GM18498 (cell line): Measurements from ENCODE around the gene FCN2.
A peak's percentile ranks its signal among the peaks of the same experiment; 100 is the strongest.
"Not testable (repeated sequence)": the region's sequence is repeated elsewhere in the genome, so short reads cannot be mapped to it uniquely, and the experiment has no call there.

ENCODE experiments used
- ATAC-seq: cut with Tn5 transposase; IDR thresholded peaks from one replicate; pipeline ENCODE4 v1.9.1; 2021; ENCODE audit warnings: mild to moderate bottlenecking, moderate library complexity; ENCODE audit not compliant: unreplicated experiment

The FCN2 gene

DNA sequence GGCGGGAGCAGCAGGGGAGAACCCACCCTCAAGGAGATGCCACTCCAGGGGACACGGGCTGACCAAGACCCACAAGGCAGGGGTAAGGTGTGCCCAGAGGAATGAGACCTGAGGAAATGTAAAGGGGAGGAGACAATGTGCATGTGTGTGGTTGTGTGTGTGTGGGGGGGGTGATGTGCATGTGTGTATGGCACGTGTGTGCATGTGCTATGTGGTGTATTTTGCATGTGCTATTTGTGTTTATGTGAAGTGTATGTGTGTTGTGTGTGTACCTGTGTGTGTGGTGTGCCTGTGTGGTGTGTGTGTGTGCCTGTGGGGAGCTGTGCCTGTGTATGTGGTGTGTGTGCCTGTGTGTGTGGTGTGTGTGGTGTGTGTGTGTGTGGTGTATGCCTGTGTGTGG lies 33.5 kb upstream of the FCN2 start:
- ATAC-seq = no peak

- no peak for ATAC-seq
These were observed 32.7 kb upstream of the FCN2 start for GRCh38 chr9:134847752-134848432.

DNA sequence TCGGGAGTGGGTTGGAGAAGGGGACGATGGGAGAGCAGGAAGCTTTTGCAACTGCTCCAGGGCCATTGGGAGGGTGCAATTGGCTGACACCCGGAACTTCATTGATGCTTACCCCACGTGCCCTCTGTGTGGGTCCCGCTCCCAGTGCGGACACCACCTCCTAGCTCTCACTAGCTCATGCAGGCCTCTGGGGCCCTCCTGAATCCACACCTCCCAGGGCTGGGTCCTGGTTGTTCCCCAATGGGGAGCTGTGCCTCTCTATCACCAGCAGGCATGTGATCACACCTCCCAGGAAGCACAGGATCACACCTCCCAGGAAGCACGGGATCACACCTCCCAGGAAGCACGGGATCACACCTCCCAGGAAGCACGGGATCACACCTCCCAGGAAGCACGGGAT lies 32.1 kb upstream of the FCN2 start:
- no peak for ATAC-seq

GRCh38 chr9:134850611-134851010 lies 30.0 kb upstream of the FCN2 start:
- no peak for ATAC-seq

GRCh38 chr9:134851020-134851419 lies 29.6 kb upstream of the FCN2 start:
- ATAC-seq = no peak

DNA sequence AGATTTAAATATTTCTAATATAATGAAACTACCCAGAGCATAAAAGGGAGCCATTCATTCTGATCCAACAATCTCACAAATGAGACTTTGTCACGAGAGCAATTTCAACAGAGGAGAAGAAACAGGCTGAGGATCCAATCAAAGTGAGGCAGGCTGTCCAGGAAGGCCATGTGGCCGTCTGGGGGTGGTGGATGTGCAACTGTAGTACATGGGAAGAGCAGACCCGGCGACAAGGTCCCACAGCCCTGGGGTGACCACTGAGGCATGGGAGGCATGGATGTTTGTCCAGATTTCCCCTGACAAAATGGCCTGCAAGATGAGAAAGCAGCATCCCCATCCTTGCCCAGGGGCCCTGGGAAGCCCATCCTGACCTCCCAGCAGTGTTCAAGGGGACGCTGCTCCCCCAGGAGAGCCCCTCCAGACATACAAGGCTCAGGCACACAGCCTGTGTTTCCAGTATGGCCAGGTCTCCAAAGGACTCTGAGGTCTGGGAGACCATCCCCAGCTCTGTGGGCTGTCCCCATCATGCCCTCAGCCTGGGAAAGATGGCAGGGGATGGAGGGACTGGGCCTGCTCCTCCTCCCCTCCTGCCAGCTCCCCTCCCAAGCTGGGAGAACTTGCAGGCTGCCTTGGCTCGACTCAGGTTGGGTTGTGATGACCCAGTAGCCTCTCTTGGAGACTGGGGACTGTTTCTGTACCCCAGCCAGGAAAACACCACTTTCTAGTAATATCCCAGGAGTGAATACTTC lies 27.5 kb upstream of the FCN2 start:
- no peak for ATAC-seq

- no peak for ATAC-seq
These were observed 26.7 kb upstream of the FCN2 start for GRCh38 chr9:134853893-134854292.

DNA sequence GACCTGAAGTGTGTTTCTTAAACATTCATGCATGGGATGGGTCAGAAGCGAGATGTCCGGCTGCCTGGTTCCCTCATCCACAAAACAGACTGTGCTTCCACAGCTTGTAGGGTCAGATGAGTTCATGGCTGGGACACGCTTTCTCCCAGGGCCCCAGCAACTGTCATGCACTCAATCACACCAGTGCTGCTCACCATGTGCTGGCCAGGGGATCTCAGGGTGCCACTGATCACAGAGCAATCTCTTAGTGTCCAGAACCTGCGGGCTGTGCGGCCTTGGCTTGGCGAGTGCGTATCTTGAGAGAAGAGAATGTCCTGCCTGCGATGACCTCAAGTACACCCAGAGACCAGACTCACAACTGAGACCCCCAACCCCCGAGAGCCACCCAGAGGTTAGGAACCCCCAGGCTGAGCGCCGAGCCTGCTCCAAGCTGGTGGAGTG lies 26.0 kb upstream of the FCN2 start:
- no peak for ATAC-seq

GRCh38 chr9:134855231-134855899 lies 25.2 kb upstream of the FCN2 start:
- ATAC-seq = no peak

GRCh38 chr9:134855900-134856377 lies 24.7 kb upstream of the FCN2 start:
- no peak for ATAC-seq

DNA sequence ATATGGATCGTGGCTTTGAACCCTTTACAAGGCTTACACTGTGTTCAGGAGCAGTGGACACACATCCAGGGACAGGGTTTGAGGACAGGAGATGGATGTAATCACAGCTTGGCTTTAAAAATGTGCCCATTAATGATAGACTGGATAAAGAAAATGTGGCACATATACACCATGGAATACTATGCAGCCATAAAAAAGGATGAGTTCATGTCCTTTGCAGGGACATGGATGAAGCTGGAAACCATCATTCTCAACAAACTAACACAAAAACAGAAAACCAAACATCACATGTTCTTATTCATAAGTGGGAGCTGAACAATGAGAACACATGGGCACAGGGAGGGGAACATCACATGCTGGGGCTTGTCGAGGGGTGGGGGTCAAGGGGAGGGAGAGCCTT lies 23.2 kb upstream of the FCN2 start:
- not testable (repeated sequence) for ATAC-seq

DNA sequence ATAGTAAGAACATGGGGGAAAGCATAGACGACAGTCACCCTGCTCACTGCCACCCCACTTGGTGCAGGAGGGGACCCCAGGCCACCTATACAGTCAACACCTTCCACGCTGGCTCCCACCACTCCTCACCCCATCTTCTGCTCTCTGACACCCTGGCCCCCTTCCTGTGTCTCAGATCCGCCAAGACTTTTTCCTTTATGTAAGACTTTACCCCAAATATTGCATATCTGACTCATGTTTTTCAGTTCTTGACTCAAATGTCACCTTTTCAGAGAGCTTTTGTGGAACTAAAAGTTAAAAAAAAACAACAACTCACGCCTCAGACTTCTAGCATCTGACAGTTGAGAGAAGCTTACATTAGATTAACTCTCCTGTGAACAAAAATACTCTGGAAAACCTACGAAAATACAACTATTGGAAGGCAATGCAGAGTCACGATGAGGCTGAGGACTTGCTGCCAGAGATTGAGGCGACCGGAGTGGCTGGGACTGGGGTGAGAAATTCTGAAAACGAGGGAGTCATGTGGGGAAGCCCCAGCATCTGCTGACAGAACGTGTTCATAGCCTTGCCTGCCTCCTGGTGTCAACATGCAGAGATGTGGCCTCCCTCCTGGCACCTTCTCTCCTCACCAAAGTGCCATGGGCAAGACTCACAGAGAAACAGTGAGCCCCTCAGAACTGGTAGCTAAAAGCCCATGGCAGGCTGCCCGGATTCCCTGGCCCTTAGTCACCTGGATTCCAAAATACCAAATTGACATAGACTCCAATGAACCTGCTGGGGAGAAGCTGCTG lies 22.4 kb upstream of the FCN2 start:
- peak; percentile 83 for ATAC-seq

DNA sequence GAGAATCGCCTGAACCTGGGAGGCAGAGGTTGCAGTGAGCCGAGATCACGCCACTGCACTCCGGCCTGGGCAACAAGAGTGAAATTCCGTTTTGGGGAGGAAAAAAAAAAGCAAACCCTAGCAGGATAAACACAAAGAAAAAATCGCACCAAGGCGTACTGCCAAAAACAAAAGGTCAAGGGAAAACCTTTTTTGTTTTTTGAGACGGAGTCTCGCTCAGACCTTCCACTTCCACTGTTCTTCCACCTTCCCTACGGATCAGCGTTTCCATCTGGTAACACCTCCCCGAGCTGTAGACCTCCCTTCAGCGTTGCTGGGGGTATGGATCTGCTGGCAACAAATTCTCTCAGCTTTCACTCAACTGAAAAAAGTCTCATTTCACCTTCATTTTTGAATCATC lies 20.1 kb upstream of the FCN2 start:
- ATAC-seq = no peak

- ATAC-seq = no peak
These were observed 18.8 kb upstream of the FCN2 start for GRCh38 chr9:134861595-134862334.

- ATAC-seq = no peak
These were observed 17.2 kb upstream of the FCN2 start for GRCh38 chr9:134863306-134863902.

DNA sequence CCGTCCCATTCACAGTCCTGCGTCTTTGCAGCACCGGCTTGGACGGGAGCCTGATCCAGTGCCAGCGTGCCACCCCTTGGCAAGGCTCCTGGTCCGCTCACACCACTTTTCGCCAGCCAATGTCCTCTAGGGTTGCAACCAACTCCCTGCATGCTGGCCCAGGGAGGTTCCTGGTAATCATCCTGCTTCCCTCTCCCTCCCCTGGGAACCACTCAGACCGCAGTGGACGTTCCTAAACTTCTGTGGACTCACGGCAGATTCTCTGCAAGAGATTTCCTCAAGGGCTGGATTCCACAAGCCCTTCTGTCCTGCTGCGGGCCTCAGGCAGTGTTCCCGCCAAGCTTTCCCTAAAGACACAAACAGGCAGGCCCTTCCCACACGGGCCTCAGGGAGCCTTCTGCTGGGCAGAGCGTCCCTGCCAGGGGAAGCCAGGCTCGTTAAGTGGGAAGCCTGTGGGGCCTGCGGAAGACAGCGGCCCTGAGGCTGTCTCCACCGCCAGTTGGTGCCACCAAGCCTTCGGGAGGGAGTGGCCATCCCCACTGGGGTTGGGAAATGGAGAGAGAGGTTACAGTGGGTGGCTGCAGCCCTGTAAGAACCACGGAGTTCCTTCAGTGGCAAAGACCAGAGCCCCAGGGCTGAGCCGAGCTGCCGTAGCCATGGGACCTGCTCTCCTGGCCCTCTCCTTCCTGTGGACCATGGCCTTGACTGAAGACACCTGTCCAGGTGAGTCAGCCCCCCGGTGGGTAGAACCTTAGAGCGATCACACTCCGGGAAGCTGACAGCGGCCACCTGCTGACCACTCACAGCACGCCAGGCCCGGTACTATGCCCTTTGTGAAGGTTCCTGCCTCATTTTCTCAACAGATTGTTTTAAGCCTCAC lies 16.4 kb upstream of the FCN2 start:
- ATAC-seq = no peak

DNA sequence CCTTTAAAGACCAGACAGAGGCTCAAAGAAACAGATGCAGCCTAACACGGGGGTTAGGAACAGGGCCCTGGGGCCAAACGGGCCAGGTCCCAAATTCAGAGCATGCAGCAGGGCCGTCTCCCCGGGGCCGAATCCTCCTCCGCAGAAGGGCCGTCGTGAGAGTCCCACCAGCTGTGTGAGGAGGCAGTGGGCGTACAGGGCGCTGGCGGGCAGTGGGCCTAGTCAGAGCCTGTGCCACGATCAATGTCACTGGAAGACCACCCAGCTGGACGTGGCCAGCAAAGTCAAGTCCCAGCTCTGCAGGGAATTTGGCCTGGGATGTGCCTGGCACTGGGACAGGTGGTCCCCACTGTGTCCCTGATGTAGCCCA lies 15.8 kb upstream of the FCN2 start:
- no peak for ATAC-seq

DNA sequence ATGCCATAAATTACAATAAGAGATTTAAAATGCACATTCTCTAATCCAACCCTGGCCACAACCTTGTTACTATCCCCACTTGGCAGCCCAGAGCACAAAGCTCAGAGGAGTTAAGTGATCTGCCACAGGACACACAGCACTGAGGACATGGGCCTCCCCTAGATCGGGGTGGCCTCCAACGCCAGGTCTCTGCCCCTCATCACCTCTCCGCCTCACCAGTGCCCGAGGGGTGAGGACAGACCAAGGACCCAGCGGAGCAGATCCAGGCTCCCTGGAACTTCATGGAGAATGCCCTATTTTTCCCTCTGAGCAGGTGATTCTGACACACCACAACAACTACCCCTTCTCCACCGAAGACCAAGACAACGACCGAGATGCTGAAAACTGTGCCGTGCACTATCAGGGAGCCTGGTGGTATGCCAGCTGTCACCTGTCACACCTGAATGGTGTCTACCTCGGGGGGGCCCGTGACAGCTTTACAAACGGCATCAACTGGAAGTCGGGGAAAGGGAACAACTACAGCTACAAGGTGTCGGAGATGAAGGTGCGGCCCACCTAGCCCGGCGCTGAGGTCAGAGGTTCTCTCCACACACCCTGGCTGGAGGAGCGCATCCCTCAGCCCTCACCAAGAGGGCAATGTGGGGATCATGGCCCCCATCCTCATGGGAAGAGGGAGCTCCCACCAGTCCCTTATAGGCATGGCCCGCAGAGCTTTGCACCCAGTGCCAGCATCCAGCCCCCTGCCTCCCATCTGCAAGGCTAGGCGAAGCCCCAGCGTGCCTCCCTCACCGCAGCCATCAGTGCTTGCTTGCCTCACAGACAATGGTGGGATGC lies 12.5 kb upstream of the FCN2 start:
- no peak for ATAC-seq
